Measurements from ENCODE around the gene NPHP4. TPM values are rescaled to one million over a fixed set of nuclear protein-coding genes. Genes with fewer than 3 reads are reported as not detected.

The NPHP4 gene
- total and polyA plus RNA-seq, 9 of the 15 experiments (the other 6 are each of a cell fraction or from before 2014, with no cell fraction given), result 0.52 to 26.2 (median 6.7) TPM

DNA sequence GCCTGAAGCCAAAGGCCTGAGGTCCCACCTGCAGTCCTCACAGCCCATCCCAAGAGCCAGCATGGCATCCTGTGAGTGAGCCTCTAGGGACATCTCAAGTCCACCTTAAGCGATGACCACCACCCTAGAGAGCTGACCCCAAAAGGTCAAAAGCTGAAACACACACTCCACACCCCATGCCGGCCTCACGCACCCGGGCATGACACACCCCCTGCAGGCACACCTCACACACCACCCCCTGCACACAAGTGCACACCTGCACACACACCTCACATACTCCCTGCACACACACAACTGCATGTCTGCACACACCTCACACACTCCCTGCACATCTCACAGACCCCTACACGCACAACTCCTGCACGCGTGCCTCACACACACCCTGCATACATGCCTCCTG lies 118.7 kb downstream of the NPHP4 start:
- Histone ChIP-seq H3K36me3 (ENCODE audit: control insufficient read depth, insufficient read depth, low read length) (peaks cover 36% of the 10 kb centered on the region; the same call in 2 of the 3 replicates), H4K20me1 (replicated peaks; ENCODE audit: control insufficient read depth, insufficient read depth, low read length) (peaks cover 3% of the 10 kb centered on the region; the same call in 1 of the 2 replicates), H3K9me1 (ENCODE audit: control insufficient read depth, insufficient read depth, low read length) (no peaks in the 10 kb centered on the region), H3K4me3 (no peak overlapping the region), H3K9ac (ENCODE audit: insufficient read depth in 1 of 2, low read depth in 2 of 2, low read length in 2 of 2) (no peak overlapping the region), H3K27ac (ENCODE audit: extremely low read depth, low read depth, low read length) (no peak overlapping the region), H3K27me3 (ENCODE audit: control insufficient read depth in 2 of 2, insufficient read depth in 2 of 2, low read length in 2 of 2) (no peaks in the 10 kb centered on the region), H3K4me1 (replicated peaks in 1 of 2; ENCODE audit: control insufficient read depth in 2 of 2, insufficient read depth in 2 of 2, low read length in 2 of 2) (peaks cover 0 to 11% of the 10 kb centered on the region in 2 experiments; a peak in 2 of 5 replicates), H2AFZ (ENCODE audit: low read depth, low read length) (no peak overlapping the region), H3K79me2 (ENCODE audit: control insufficient read depth, insufficient read depth, low read length) (no peaks in the 10 kb centered on the region), H3K4me2 (ENCODE audit: insufficient read depth, low read length) (no peak overlapping the region), H3K9me3 (replicated peaks; ENCODE audit: control insufficient read depth, insufficient read depth, low read depth, low read length) (no peaks in the 10 kb centered on the region)
- DNase-seq (ENCODE audit: extremely low read depth in 1 of 4, low spot score in 3 of 4), result no peak
- intact Hi-C loops (cut with micrococcal nuclease) (no loop called here), in situ Hi-C loops (cut with MboI) (no loop called here)
- POLR2A ChIA-PET, result interaction anchor here (0.6 kb wide), 1 partner anchor 1941 kb away, joined by 3 read pairs; no protein-coding TSS in a partner anchor
- CTCF ChIA-PET (ENCODE audit: low intra/inter-chr PET ratio), result no interaction called here
- ATAC-seq, result no peak
- no peak for FAIRE-seq
- no TSS peak for BruUV-seq (replicated peaks)
- 87% methylated on average over 7 of the region's 7 CpGs for whole genome bisulfite sequencing (ENCODE audit: insufficient coverage, low coverage, missing lambda C conversion rate)
- TF ChIP-seq ZNF311 (CRISPR knock-in tag; IDR thresholded peaks at IDR 0.05) (no peak), KDM1A (IDR thresholded peaks at IDR 0.05) (peak in 1 of 2 experiments; percentile 69; a peak in 1 of 4 replicates)

- DNase-seq (ENCODE audit: extremely low read depth in 1 of 4, low spot score in 3 of 4) (no peak), ATAC-seq (no peak), FAIRE-seq (no peak)
- Histone ChIP-seq H3K9ac (ENCODE audit: insufficient read depth in 1 of 2, low read depth in 2 of 2, low read length in 2 of 2) (no peak overlapping the region), H4K20me1 (replicated peaks; ENCODE audit: control insufficient read depth, insufficient read depth, low read length) (peaks cover 3% of the 10 kb centered on the region; the same call in 1 of the 2 replicates), H2AFZ (ENCODE audit: low read depth, low read length) (no peak overlapping the region), H3K79me2 (ENCODE audit: control insufficient read depth, insufficient read depth, low read length) (no peaks in the 10 kb centered on the region), H3K4me3 (no peak overlapping the region), H3K27ac (ENCODE audit: extremely low read depth, low read depth, low read length) (no peak overlapping the region), H3K4me2 (ENCODE audit: insufficient read depth, low read length) (no peak overlapping the region), H3K4me1 (replicated peaks in 1 of 2; ENCODE audit: control insufficient read depth in 2 of 2, insufficient read depth in 2 of 2, low read length in 2 of 2) (peaks cover 0 to 11% of the 10 kb centered on the region in 2 experiments; a peak in 2 of 5 replicates), H3K9me1 (ENCODE audit: control insufficient read depth, insufficient read depth, low read length) (no peaks in the 10 kb centered on the region), H3K36me3 (ENCODE audit: control insufficient read depth, insufficient read depth, low read length) (peaks cover 34% of the 10 kb centered on the region; the same call in 2 of the 3 replicates), H3K27me3 (ENCODE audit: control insufficient read depth in 2 of 2, insufficient read depth in 2 of 2, low read length in 2 of 2) (no peaks in the 10 kb centered on the region), H3K9me3 (replicated peaks; ENCODE audit: control insufficient read depth, insufficient read depth, low read depth, low read length) (no peaks in the 10 kb centered on the region)
- in situ Hi-C loops (cut with MboI), result no loop called here
- no peak for TF ChIP-seq BCOR (IDR thresholded peaks at IDR 0.05)
- TF ChIP-seq HNRNPLL (IDR thresholded peaks at IDR 0.05; ENCODE audit: low read depth, low read length, poor library complexity, severe bottlenecking), result no peak
- no peak for TF ChIP-seq ZSCAN29 (IDR thresholded peaks at IDR 0.05)
- no peak for TF ChIP-seq CLOCK (CRISPR knock-in tag; IDR thresholded peaks at IDR 0.05; ENCODE audit: borderline replicate concordance)
- no peak for TF ChIP-seq DMBX1 (CRISPR knock-in tag; IDR thresholded peaks at IDR 0.05; ENCODE audit: borderline replicate concordance)
- TF ChIP-seq ZNF589 (CRISPR knock-in tag; IDR thresholded peaks at IDR 0.05; ENCODE audit: low read depth), result no peak
- no peak for TF ChIP-seq HINFP (tag; conservative IDR thresholded peaks at IDR 0.05; ENCODE audit: low read depth)
- TF ChIP-seq NEUROD1 (IDR thresholded peaks at IDR 0.05; ENCODE audit: borderline replicate concordance, low read depth, low read length, partially characterized antibody), result no peak
- TF ChIP-seq HNRNPH1 (optimal IDR thresholded peaks at IDR 0.05; ENCODE audit: low read depth, low read length), result no peak
- no peak for TF ChIP-seq NONO (IDR thresholded peaks at IDR 0.05; ENCODE audit: low read depth in 2 of 2, low read length in 1 of 2)
- intact Hi-C loops (cut with micrococcal nuclease), result no loop called here
- POLR2A ChIA-PET, result interaction anchor here (0.6 kb wide), 2 partner anchors 144 to 1940 kb away, joined by 3 read pairs; no protein-coding TSS in a partner anchor
- BruUV-seq (replicated peaks), result no TSS peak
- CTCF ChIA-PET (ENCODE audit: low intra/inter-chr PET ratio), result no interaction called here
- WGBS (ENCODE audit: insufficient coverage, low coverage, missing lambda C conversion rate), result 96% methylated on average over 11 of the region's 16 CpGs
These were observed 119.3 kb downstream of the NPHP4 start for GRCh38 chr1:5872886-5873285.
